HG02885 (cell line): ENCODE measurements around the gene CCDC127.

ENCODE experiments used
- ATAC-seq: cut with Tn5 transposase; IDR thresholded peaks from one replicate; pipeline ENCODE4 v1.9.1; 2021; ENCODE audit warnings: mild to moderate bottlenecking; ENCODE audit not compliant: unreplicated experiment, poor library complexity

CCDC127 gene

DNA sequence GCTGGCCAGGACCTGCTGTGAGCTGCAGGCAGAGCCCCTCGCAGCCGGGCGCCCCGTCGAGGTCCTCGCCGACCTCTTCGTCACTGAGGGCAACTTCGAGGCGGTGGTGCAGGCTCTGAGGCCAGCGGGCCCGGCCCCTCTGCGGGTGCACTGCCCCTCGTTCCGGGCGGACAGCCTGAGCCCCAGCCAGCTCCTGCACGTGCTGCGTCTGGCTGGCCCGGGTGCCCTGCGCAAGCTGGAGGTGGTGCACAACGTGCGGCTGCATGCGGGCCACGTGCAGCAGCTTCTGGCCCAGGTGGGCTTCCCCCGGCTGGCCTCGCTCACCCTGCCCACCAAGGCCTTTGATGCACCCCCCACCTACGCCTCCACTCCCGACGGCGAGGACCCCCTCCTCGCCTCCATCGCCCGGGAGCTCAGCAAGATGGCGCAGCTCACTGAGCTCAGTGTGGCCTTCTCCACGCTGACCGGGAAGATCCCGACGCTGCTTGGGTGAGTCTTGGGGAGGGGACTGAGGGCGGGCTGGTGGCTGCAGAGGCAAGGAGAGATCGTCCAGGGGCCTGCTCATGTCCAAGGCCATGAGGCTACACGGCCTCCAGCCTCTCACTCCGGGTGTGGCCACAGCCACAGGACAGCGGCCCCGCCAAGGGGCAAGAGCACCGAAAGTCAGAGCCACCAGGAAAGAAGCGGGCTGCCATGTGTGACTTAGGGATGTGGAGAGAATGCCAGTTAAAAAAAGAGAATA, 25.8 kb downstream of the CCDC127 start:
- no peak for ATAC-seq

DNA sequence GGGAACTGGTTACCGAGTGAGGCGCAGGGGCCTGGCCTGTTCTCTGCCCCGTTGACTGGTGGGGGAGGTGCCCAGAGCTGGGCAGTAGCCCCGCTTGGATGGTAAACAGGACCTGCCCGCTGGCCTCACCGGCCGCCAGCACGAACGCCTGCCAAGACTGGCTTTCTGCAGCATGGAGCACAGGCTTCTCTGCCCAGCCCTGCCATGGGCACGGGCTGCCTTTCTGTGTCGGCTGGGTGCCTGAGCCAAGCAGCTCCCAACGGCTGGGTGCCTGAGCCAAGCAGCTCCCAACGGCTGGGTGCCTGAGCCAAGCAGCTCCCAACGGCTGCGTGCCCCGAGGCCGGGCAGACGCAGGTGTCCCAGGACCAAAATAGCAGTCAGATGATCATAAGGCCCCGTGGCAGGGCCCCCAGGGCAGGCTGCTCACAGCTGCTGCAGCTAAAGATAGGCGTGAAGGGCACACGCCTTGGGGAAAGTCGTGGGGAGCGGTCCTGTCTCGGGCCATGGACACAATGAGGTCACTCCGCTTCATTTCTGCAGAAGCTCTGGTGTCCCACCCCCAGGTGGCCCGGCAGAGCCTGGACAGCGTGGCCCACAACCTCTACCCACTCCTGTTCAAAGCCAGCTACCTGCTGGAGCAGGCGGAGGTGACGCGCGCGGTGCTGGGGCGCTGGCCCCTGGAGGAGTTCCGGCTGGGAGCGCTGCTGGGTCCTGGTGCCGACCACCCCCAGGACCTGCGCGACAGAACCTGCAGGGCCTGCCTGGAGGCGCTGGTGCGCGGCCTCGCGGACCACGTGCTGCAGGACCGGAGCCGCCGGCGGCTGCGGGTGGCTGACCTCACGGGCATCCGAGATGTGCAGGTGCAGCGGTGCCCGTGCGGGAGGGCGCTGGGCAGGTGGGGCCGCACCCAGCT, 26.7 kb downstream of the CCDC127 start, which contains the start of gene LRRC14B:
Gene LRRC14B, plus strand, starts transcription at position 460 of the 913 bp plus-strand sequence. Its CDS starts 44 bp downstream, at position 504.
- peak; percentile 31 for ATAC-seq

DNA sequence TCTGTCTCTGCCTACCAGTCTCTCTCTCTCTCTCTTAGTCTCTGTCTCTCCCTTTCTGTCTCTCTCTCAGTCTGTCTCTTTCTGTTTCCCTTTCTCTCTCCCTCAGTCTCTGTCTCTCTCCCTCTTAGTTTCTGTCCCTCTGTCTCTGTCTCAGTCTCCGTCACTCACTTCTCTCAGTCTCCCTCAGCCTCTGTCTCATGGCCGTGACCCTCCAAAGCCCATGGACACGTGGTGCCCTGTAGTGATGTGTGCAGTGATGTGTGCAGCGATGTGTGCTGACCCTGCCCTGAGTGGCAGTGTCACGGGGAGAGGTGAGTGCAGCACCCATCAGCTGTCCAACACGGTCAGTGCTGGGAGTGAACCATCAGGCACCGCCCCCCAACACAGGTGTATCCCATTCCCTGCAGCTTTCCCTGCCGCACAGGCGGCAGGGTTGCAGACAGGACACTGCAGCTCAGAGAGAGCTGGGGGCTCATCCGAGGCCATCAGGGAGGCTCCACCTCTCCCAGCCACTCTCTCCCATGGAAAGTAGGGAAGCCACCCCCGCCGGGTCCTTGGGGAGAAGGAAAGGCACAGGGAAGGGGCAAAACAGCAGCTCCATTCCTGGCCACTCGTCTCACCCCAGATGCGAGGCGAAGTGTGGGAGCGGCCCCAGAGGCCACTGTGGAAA, 27.5 kb downstream of the CCDC127 start:
- no peak for ATAC-seq

DNA sequence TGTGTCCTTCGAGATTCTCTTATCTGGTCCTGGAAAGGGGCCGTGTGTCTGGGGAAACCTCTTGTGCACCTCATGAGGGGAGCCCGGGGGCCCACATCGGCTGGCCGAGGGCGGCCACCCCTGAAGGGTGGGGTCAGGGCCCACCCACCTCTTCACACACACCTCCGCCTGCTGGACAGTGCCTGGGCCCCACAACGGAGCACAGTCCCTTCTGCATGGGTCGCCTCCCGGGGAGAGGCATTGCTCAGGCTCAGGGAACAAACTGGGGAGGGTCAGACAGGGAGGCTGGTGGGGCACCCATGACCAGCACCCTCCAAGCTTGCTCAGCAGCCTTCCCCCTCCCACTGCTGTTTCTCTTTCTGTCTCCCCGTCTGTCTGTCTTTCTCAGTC, 28.0 kb downstream of the CCDC127 start:
- no peak for ATAC-seq

DNA sequence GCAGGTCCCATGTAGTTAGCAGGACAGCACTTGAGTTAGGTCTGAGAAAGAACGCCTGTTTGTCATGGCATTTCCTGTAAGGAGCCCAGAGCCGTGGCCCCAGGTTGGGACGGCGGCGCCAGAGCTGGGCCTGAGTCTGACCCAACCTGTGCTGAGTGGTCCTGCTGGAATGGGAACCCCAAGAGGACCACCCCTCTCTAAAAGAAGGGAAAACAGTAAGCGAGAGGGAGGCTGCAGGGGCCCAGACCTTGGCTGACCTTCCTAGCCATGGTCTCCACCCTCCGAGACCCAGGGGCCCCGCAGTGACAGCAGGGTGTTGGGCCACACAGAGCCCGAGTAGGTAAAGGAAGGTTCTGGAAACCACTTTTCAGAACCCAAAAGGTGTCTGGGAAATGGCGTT, 28.5 kb downstream of the CCDC127 start:
- no peak for ATAC-seq

DNA sequence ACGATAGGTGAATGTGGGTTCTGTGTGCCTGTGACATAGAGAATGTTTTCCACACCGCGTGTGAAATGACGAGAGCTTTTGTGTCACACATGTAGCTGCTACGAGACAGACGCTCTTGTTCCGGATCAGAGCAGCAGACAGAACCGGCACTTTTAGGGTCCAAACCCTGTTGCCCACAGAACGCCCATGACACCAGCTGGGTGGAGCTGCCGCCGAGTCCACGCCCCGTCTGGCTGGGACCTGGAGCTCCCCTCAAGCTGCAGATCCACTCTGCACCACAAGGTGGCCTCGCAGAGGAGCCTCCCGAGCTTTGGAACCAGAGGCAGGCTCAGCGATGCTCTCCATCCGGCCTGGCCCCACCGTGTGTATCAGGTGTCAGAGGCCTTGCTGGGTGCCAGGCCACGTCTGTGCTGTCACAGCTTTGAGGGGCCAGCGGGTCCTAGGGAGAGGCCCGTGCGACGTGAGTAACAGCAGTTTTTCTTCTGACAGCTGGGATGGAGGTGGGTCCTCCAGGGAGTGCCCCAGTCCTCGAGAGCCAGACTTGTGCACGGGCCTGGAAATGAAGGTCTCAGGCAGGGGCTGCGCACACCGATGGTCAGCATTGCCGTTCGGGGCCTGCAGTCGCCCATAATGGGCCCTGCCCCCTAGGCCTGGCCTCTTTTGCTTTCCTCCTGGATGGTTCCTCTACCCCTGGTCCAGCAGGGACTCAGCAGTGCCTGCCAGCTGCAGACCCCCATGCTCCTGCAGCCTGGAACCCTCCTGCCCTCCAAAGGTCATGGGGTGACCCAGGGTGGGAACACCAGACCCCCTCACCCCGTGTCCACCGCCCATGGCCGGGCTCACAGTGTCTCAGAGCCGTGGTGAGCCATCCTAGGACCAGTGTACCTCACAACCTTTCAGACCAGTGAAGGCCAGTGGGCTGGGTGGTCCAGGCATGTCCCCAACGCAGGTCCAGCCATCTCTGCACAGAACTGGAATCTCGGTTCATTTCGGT, 29.2 kb downstream of the CCDC127 start:
- peak; percentile 87 for ATAC-seq

DNA sequence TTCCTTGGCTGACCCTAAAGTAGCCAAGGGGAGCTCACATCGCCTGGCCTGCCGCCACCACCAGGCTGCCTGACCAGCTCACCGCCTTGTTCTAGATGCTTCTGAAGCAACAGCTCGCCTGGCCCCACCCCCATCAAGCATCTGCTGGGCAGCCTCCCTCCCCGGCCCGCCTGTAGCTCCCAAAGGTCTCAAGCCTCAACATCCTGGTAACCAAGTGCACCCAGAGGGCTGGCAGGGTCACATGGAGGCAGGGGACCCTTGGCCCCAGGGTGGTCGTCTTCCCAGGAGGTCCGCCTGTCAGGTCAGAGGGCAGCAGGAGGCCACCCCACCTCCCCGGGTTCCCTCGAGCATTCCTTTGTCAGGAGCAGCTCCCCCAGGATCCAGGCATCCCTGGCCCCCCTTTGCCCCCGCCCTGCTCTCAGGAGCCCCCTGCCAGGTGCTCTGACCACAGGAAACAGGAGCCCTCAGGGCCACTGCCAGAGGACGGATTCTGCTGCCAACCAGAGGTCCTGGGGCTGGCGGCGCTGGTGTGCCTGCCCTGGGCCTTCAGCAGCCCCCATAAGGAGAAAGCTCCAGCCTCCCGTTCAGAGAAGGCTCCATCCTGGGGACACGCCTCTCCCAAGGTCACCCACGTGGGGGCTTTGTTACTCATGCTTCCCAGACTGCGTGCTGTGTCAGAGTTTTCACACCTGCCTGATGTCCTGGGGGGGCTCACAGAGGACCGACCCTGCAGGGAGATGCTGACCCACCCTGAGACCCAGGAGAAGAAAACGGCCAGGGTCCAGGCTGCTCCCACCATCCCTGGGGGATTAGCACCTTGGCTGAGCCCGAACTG, 30.1 kb downstream of the CCDC127 start:
- ATAC-seq = no peak

DNA sequence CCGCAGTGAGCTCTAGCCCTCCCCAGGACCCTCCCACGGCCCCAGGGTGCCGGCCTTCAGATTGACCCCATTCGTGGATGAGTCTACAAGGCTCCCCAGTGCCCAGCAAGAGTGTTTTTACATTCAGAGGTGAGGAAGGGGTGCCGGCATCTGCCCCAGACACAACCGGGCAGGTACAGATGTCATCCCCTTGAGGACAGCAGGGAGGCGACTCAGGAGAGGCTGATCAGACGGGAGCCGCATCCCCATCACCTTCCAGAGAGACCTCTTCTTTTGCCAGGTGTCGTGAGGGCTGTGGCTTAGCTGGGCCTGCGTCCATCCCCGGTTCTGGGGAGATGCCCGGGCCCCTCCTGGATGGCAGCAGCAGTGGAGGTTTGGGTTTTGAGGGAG, 30.9 kb downstream of the CCDC127 start:
- no peak for ATAC-seq

DNA sequence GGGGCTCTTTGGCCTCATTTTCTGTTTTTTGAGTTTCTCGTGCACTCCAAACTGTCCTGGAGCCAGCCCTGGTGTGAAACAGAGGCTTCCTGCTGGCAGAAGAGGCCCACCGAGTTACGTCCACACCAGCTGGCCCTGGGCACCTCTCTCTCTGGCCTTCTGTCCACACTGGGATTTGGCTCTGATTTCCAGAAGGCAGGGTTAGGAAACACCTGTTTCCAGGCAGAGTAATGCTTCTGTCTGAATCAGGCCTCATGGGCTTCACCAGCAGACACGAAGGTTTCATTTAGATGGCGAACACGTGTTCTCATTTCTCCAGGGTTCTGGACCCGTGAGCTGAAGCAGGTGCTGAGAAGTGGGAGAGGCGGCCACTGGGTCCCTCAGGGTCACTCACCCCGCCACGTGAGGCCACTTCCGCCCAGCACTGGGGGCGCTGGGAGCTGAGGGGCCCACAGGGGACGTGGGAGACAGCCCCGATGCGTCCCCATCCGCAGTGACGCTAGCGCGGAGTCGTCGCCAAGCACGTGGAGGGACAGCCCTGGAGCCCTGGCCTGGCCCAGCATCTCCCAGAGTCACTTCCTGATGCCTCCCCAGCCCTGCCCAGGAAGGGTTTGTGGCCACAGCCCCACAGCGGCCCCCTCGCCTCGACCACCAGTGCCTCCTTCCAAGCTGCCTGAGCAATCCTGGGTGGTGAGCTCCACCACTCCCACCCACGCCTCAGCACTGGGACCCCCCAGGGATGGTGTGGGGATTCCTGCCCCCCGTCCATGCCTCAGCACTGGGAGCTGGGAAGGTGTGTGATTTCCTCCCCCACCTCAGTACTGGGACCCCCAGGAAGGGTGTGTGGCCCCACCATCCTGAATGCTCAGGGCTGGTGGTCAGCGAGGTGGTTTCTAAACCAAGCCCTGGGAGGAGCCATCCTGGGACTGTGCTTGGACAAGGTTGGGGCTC, 31.6 kb downstream of the CCDC127 start:
- ATAC-seq = no peak

DNA sequence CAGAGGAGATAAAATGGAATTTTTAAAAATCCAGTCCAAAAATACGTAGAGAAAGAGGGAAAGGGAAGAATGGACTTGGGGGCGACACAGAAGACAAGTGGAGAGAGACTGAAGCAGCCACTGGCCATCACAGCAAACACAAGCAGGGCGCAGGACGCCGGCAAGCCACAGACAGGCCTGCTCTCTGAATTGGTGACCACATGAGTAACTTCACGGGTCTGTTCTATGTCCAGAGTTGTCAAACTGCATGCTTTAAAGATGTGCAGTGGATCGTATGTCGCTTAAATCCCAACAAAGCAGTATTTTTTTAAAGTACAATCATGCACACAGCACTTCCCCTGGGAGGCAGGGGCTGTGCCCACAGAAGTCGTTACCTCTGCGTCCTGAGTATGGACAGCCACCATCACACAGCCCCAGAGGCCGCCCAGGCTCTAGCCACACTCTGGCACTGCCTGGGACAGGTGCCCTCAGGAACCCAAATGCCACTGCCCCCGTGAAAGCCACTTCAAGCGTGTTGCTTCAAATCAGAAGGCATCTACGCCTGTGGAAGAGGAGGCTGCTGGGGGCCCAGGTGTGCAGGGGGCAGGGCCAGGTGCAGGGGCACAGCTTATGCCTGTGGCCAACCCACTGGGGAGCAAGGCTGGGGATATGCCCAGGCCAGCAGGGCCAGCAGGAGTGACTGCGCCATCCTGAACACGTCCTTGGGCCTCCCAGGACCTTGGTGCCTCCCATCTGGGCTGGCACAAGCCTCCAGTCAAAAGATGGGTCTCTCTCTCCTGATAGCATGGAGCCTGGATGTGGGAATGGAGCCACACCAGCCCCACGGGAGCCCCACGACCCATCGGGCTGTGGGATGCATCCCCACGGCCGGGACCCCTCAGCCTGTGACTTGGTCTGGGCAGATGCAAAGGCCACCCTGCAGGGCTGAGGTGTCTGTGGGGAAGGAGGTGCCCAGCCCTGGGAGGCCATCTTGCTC, 32.6 kb downstream of the CCDC127 start:
- ATAC-seq = no peak

DNA sequence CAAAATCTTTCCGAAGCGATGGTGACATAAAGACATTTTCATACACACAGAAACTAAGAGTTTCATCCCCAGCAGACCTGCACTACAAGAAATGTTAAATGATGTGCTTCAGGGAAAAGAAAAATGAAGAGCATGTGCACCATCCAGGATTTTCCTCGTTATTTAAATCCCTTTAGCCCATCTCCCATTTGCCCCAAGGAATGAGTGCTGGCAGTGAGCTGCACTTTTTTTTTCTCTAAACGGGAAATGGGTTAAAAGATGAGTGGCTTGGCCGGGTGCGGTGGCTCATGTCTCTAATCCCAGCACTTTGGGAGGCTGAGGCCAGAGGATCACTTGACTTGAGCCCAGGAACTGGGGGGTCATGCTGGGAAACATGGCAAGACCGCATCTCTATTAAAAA, 33.5 kb downstream of the CCDC127 start:
- ATAC-seq = no peak

DNA sequence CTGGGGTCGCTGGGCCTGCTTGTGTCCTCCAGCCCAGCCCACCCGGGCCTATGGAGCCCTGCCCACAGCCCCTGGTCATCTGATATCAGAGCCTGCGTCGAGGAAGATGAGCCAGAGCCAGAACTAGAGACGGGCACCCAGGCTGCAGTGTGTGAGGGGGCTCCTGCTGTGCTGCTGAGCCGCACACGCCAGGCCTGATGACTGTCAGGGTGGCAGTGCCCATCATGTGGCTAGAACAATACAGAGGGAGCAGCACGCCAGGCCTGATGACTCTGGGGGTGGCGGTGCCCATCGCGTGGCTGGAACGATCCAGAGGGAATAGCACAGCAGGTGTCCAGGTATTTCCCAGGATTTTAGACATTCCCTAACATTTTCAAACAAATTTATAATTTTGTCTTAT, 35.8 kb downstream of the CCDC127 start:
- ATAC-seq = no peak

DNA sequence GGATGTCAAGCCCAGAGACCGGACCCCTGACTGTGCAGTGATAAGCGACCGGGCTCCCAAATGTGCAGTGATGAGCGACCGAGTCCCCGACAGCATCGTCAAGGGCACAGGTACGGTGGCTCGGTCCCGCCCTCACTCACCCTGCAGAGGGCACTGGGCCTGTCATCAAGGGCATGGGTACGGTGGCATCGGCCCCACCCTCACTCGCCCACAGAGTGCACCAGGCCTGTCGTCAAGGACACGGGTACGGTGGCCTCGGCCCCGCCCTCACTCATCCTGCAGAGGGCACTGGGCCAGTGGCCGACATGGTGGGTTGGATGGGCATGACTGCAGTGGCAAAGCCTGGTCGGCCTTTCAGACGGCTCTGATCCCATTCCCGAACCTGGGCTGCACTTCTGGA, 36.4 kb downstream of the CCDC127 start:
- no peak for ATAC-seq

DNA sequence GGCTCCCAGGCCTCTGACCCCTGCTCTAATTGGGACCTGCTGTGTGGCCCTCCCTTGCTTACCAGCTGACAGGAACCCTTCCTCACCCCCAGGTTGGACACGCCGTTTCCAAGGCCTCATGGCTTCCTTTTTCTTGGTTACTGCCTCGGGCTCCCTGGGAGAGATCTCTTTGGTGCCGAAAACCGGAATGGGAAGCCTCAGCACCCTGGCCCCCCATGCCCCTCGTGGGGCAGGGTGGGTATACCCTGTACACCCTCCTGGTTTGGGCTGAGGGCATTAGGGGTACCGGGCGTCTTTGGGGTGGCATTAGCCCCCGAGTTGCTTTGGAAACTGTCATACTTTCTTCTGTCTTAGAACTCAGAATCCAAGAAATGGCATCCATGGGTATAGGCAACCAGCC, 36.8 kb downstream of the CCDC127 start:
- no peak for ATAC-seq

DNA sequence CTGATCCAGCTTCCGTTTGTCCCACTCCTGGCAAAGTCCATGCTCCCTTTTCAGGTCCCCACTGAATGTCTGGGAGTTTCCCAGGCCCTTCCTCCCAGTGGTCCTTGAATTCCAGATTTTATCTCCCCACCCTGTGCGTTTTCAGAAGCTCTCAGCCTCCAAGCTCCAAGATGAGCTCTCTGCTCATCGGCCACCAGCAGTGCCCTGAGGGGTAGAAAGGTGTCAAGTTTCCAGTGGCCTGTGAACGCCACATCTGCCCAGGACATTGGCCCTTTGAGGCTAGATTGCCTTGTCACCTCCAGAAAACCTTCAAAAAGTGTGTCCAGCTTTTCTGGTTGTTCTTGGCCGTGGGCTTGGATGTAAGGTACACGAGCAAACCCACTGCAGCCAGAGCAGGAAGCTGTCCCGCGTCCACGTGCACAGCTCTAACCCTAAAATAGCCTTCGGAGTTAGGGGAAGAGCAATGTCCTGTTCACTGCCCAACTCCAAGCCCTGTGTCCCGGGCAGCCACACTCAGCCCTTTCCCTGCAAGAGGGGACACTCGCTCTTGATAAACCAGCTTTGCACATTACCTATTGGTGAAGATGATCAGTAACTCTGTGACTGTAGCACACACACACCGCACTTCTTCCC, 37.6 kb downstream of the CCDC127 start:
- no peak for ATAC-seq

DNA sequence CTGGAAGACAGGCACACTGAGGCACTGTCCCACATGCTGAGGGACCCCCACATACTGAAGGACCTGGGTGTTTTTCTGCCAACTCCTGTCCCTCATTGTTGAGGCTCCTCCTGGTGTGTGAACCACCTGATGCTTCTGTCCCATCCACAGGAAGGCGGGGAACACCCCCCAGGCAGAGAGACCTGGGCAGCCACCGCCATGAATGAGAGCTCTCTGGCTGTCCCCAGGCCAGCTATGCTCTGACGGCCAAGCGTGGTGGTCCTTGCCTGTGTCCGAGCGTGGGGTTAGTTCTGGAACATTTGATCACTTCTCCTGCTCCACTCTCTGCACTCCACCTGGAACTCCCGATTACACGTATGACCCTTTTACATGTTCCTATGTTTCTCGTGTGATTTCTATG, 38.6 kb downstream of the CCDC127 start:
- ATAC-seq = no peak
